K562 (cell line): ENCODE data around the gene EGR2. TPM values are rescaled to one million over a fixed set of nuclear protein-coding genes. Genes with fewer than 3 reads are reported as not detected.

ENCODE experiments used
- BHLHE40 ChIP-seq: IDR thresholded peaks from 2 replicates; pipeline ENCODE4 v1.6.1; 2011; ENCODE audit warnings: low read length, improper control_type of control experiment
- CCAR2 ChIP-seq: fragments of 200-400 bp; formaldehyde crosslinking; IDR thresholded peaks from 2 replicates; pipeline ENCODE4 v1.6.1; 2017; ENCODE audit warnings: mild to moderate bottlenecking, low read depth, low read length
- DIDO1 ChIP-seq: fragments of 450-650 bp; IDR thresholded peaks from 2 replicates; pipeline ENCODE4 v1.6.1; 2016; ENCODE audit warnings: low read depth, missing biosample characterization, missing genetic modification characterization
- FOSL1 ChIP-seq: fragments of 200-800 bp; sonication (Bioruptor generic); conservative IDR thresholded peaks from 2 replicates; pipeline ENCODE4 v1.6.1; 2016; ENCODE audit warnings: missing genetic modification characterization, missing compliant biosample characterization
- HNRNPH1 ChIP-seq: fragments of 200-400 bp; formaldehyde crosslinking; optimal IDR thresholded peaks from 2 replicates; pipeline ENCODE3; 2017; ENCODE audit warnings: low read depth, mild to moderate bottlenecking, low read length, moderate library complexity
- KLF1 ChIP-seq: fragments of 450-650 bp; IDR thresholded peaks from 2 replicates; pipeline ENCODE4 v1.6.1; 2016; ENCODE audit warnings: missing genetic modification characterization, missing compliant biosample characterization
- MAZ ChIP-seq, 2 experiments: fragments of 450-650 bp in 1 of 2; sonication (generic) in 1 of 2; formaldehyde crosslinking; IDR thresholded peaks in 1 of 2; conservative IDR thresholded peaks in 1 of 2; 2 replicates each; pipeline versions ENCODE4 v1.4.0 to v1.5.0; 2020; ENCODE audit warnings: mild to moderate bottlenecking in 1 of 2, missing genetic modification reagents in 1 of 2
- MCM2 ChIP-seq: fragments of 450-650 bp; IDR thresholded peaks from 2 replicates; pipeline ENCODE4 v1.6.1; 2017; ENCODE audit warnings: low read depth, mild to moderate bottlenecking
- ZC3H11A ChIP-seq: IDR thresholded peaks from 2 replicates; pipeline ENCODE4 v1.6.1; 2012; ENCODE audit warnings: low read depth, low read length, improper control_type of control experiment
- ZNF23 ChIP-seq: fragments of 250-450 bp; sonication (Bioruptor Pico); IDR thresholded peaks from 2 replicates; pipeline ENCODE4 v1.4.0; 2020; ENCODE audit warnings: mild to moderate bottlenecking
- ZNF347 ChIP-seq: fragments of 450-650 bp; formaldehyde crosslinking; IDR thresholded peaks from 2 replicates; pipeline ENCODE4 v1.4.0; 2020; ENCODE audit warnings: low read depth, mild to moderate bottlenecking, moderate library complexity
- ZNF583 ChIP-seq: fragments of 250-450 bp; sonication (Bioruptor Pico); IDR thresholded peaks from 2 replicates; pipeline ENCODE4 v1.4.0; 2020
- polyA plus RNA-seq, 8 experiments: library from polyadenylated mRNA; depleted of rRNA in 4 of 8; stranded (reverse) in 5 of 8; unstranded in 3 of 8; fragments of >200 nt; fragmentation: Nextera tagmentation in 2 of 8; fragmentation: Illumina TruSeq in 1 of 8; extraction: Ambion mirVana in 2 of 8; extraction: Trizol in 1 of 8; gene quantifications; 2 replicates each; pipeline versions ENCODE4 v1.2.1 to v1.2.3, GENCODE V29; 2011 to 2014; ENCODE audit warnings: inconsistent platforms in 1 of 8, missing spikeins in 1 of 8
- total RNA-seq, 7 experiments: library from RNA; depleted of rRNA in 6 of 7; stranded (reverse); fragments of >200 nt in 6 of 7; fragmentation: Illumina TruSeq in 2 of 7; extraction: Trizol in 2 of 7; gene quantifications; 2 replicates each; pipeline versions ENCODE4 v1.2.1 to v1.2.3, GENCODE V29; 2011 to 2021; ENCODE audit warnings: low replicate concordance in 1 of 7
- TF ChIP-seq, protein P1 (sequence below): fragments of 450-650 bp; IDR thresholded peaks from 2 replicates; pipeline ENCODE4 v1.6.1; 2014; ENCODE audit warnings: low read depth, mild to moderate bottlenecking, moderate library complexity, borderline replicate concordance
- TF ChIP-seq, protein P2 (sequence below), 2 experiments: IDR thresholded peaks; 2 replicates each; pipeline ENCODE4 v1.6.1; 2012; ENCODE audit warnings: improper control_type of control experiment in 2 of 2, low read depth in 2 of 2, low read length in 2 of 2, borderline replicate concordance in 1 of 2
- TF ChIP-seq, protein P3 (sequence below): sonication (generic); formaldehyde crosslinking; IDR thresholded peaks from 2 replicates; pipeline ENCODE4 v1.5.0; 2020; ENCODE audit warnings: missing genetic modification reagents
- TF ChIP-seq, protein P4 (sequence below), 2 experiments: fragments of 250-450 bp in 1 of 2; fragments of 450-650 bp in 1 of 2; sonication (Bioruptor Pico) in 1 of 2; IDR thresholded peaks; 2 replicates each; pipeline versions ENCODE4 v1.6.1 to v1.8.0; 2016 to 2021; ENCODE audit warnings: mild to moderate bottlenecking in 2 of 2, moderate library complexity in 2 of 2, missing compliant biosample characterization in 1 of 2, missing genetic modification characterization in 1 of 2
- TF ChIP-seq, protein P5 (sequence below): fragments of 250-450 bp; sonication (Bioruptor Pico); IDR thresholded peaks from 2 replicates; pipeline ENCODE4 v1.8.0; 2022; ENCODE audit warnings: moderate library complexity, mild to moderate bottlenecking, inconsistent platforms
- TF ChIP-seq, protein P6 (sequence below): fragments of 250-450 bp; sonication (Bioruptor Pico); IDR thresholded peaks from 2 replicates; pipeline ENCODE4 v1.4.0; 2020; ENCODE audit warnings: mild to moderate bottlenecking, moderate library complexity

Gene EGR2
- total and polyA plus RNA-seq, 9 of the 15 experiments (the other 6 are each of a cell fraction or from before 2014, with no cell fraction given), result 0.08 to 0.18 (median 0.12) TPM; not detected in 4

DNA sequence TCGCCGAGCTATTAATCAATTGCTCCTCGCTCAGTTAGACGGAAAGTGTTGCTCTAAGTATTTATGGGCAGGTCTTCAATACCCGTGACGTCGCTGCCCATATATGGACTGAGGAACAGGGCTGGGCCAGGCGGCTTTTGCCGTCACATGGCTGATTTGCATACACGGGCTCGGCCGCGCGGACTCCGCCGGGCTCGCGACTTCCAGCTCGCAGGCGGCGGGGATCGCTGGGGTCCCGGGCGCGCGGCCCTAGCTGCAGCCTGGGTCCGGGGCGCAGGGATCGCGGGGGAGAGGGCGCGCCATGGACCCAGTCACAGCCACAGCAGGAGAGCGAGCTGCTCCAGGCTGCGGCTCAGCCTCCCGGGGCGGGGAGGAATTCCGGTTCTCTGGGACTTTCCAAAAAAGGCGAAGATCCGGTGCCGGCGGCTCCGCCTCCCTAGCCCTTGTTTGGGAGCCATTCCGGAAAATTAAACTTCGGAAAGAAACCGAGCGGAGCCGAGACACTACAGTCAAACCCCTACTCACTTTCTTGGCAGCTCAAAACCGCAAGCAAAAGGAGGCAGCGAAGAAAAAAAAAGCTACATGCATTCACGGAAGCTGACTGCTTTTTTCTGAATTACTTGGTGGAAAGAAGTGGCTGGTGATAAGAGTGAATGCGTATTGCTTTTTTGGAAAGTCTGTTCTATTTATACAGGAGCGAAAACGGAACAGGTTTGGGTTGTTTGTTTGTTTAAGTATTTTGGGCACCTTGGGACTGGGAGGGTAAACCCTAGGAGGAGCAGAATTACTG is at the start of gene EGR2 (continued):
- TF ChIP-seq, protein P1, sequence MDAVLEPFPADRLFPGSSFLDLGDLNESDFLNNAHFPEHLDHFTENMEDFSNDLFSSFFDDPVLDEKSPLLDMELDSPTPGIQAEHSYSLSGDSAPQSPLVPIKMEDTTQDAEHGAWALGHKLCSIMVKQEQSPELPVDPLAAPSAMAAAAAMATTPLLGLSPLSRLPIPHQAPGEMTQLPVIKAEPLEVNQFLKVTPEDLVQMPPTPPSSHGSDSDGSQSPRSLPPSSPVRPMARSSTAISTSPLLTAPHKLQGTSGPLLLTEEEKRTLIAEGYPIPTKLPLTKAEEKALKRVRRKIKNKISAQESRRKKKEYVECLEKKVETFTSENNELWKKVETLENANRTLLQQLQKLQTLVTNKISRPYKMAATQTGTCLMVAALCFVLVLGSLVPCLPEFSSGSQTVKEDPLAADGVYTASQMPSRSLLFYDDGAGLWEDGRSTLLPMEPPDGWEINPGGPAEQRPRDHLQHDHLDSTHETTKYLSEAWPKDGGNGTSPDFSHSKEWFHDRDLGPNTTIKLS, result no peak
- TF ChIP-seq MCM2, result no peak
- TF ChIP-seq, protein P2, sequence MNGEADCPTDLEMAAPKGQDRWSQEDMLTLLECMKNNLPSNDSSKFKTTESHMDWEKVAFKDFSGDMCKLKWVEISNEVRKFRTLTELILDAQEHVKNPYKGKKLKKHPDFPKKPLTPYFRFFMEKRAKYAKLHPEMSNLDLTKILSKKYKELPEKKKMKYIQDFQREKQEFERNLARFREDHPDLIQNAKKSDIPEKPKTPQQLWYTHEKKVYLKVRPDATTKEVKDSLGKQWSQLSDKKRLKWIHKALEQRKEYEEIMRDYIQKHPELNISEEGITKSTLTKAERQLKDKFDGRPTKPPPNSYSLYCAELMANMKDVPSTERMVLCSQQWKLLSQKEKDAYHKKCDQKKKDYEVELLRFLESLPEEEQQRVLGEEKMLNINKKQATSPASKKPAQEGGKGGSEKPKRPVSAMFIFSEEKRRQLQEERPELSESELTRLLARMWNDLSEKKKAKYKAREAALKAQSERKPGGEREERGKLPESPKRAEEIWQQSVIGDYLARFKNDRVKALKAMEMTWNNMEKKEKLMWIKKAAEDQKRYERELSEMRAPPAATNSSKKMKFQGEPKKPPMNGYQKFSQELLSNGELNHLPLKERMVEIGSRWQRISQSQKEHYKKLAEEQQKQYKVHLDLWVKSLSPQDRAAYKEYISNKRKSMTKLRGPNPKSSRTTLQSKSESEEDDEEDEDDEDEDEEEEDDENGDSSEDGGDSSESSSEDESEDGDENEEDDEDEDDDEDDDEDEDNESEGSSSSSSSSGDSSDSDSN (IDR thresholded peaks at IDR 0.05; ENCODE audit: borderline replicate concordance in 1 of 2, low read depth in 2 of 2, low read length in 2 of 2), result peak in 1 of 2 experiments; percentile 20; a peak in 1 of 4 replicates
- no peak for TF ChIP-seq ZNF347 (CRISPR knock-in tag)
- TF ChIP-seq, protein P3, sequence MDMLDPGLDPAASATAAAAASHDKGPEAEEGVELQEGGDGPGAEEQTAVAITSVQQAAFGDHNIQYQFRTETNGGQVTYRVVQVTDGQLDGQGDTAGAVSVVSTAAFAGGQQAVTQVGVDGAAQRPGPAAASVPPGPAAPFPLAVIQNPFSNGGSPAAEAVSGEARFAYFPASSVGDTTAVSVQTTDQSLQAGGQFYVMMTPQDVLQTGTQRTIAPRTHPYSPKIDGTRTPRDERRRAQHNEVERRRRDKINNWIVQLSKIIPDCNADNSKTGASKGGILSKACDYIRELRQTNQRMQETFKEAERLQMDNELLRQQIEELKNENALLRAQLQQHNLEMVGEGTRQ (CRISPR knock-in tag), result peak; percentile 87
- TF ChIP-seq, protein P4, sequence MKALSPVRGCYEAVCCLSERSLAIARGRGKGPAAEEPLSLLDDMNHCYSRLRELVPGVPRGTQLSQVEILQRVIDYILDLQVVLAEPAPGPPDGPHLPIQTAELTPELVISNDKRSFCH (CRISPR knock-in tag; IDR thresholded peaks at IDR 0.05), result no peak
- TF ChIP-seq, protein P4 (tag; IDR thresholded peaks at IDR 0.05), result no peak
- TF ChIP-seq, protein P5, sequence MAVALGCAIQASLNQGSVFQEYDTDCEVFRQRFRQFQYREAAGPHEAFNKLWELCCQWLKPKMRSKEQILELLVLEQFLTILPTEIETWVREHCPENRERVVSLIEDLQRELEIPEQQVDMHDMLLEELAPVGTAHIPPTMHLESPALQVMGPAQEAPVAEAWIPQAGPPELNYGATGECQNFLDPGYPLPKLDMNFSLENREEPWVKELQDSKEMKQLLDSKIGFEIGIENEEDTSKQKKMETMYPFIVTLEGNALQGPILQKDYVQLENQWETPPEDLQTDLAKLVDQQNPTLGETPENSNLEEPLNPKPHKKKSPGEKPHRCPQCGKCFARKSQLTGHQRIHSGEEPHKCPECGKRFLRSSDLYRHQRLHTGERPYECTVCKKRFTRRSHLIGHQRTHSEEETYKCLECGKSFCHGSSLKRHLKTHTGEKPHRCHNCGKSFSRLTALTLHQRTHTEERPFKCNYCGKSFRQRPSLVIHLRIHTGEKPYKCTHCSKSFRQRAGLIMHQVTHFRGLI, result no peak
- no peak for TF ChIP-seq FOSL1 (tag)
- peak; percentile 58 for TF ChIP-seq BHLHE40
- no peak for TF ChIP-seq ZC3H11A
- TF ChIP-seq CCAR2, result no peak
- TF ChIP-seq MAZ (CRISPR knock-in tag; conservative IDR thresholded peaks at IDR 0.05 in 1 of 2, IDR thresholded peaks at IDR 0.05 in 1 of 2), result peak; percentile 72 to 86
- TF ChIP-seq, protein P6, sequence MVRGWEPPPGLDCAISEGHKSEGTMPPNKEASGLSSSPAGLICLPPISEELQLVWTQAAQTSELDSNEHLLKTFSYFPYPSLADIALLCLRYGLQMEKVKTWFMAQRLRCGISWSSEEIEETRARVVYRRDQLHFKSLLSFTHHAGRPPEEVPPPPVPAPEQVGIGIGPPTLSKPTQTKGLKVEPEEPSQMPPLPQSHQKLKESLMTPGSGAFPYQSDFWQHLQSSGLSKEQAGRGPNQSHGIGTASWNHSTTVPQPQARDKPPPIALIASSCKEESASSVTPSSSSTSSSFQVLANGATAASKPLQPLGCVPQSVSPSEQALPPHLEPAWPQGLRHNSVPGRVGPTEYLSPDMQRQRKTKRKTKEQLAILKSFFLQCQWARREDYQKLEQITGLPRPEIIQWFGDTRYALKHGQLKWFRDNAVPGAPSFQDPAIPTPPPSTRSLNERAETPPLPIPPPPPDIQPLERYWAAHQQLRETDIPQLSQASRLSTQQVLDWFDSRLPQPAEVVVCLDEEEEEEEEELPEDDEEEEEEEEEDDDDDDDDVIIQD (CRISPR knock-in tag), result no peak
- TF ChIP-seq KLF1 (tag), result peak; percentile 97
- no peak for TF ChIP-seq ZNF23 (CRISPR knock-in tag)
- TF ChIP-seq ZNF583 (CRISPR knock-in tag), result no peak
- TF ChIP-seq DIDO1 (tag), result no peak
- TF ChIP-seq HNRNPH1, result no peak
